ENCODE measurements around the gene TUBGCP2.

TUBGCP2 gene

GRCh38 chr10:133349577-133350011 is 40.9 kb upstream of the TUBGCP2 start:
- no peak for TF ChIP-seq ZNF274 (IDR thresholded peaks at IDR 0.05; ENCODE audit: low read depth, low read length)
- no peak overlapping the region for H3K4me3 ChIP-seq (ENCODE audit: low read length)

GRCh38 chr10:133349160-133349568 is 40.5 kb upstream of the TUBGCP2 start:
- H3K4me3 ChIP-seq (ENCODE audit: low read length): no peak overlapping the region
- TF ChIP-seq ZNF274 (IDR thresholded peaks at IDR 0.05; ENCODE audit: low read depth, low read length): no peak

- TF ChIP-seq ZNF274 (IDR thresholded peaks at IDR 0.05; ENCODE audit: low read depth, low read length): no peak
- no peak overlapping the region for H3K4me3 ChIP-seq (ENCODE audit: low read length)
Measured at GRCh38 chr10:133347710-133348517, 39.2 kb upstream of the TUBGCP2 start.

GRCh38 chr10:133346413-133346812 is 37.7 kb upstream of the TUBGCP2 start:
- no peak overlapping the region for H3K4me3 ChIP-seq (ENCODE audit: low read length)
- no peak for TF ChIP-seq ZNF274 (IDR thresholded peaks at IDR 0.05; ENCODE audit: low read depth, low read length)

- no peak overlapping the region for H3K4me3 ChIP-seq (ENCODE audit: low read length)
- TF ChIP-seq ZNF274 (IDR thresholded peaks at IDR 0.05; ENCODE audit: low read depth, low read length): no peak
Measured at GRCh38 chr10:133344236-133344635, 35.6 kb upstream of the TUBGCP2 start.

- no peak overlapping the region for H3K4me3 ChIP-seq (ENCODE audit: low read length)
- no peak for TF ChIP-seq ZNF274 (IDR thresholded peaks at IDR 0.05; ENCODE audit: low read depth, low read length)
Measured at GRCh38 chr10:133343558-133343957, 34.9 kb upstream of the TUBGCP2 start.

- H3K4me3 ChIP-seq (ENCODE audit: low read length): no peak overlapping the region
- no peak for TF ChIP-seq ZNF274 (IDR thresholded peaks at IDR 0.05; ENCODE audit: low read depth, low read length)
Measured at GRCh38 chr10:133342942-133343341, 34.3 kb upstream of the TUBGCP2 start.

- no peak overlapping the region for H3K4me3 ChIP-seq (ENCODE audit: low read length)
- no peak for TF ChIP-seq ZNF274 (IDR thresholded peaks at IDR 0.05; ENCODE audit: low read depth, low read length)
Measured at GRCh38 chr10:133341983-133342382, 33.3 kb upstream of the TUBGCP2 start.

GRCh38 chr10:133339708-133340380 is 31.2 kb upstream of the TUBGCP2 start:
- no peak overlapping the region for H3K4me3 ChIP-seq (ENCODE audit: low read length)
- no peak for TF ChIP-seq ZNF274 (IDR thresholded peaks at IDR 0.05; ENCODE audit: low read depth, low read length)

GRCh38 chr10:133338080-133339071 is 29.7 kb upstream of the TUBGCP2 start:
- no peak overlapping the region for H3K4me3 ChIP-seq (ENCODE audit: low read length)
- no peak for TF ChIP-seq ZNF274 (IDR thresholded peaks at IDR 0.05; ENCODE audit: low read depth, low read length)

GRCh38 chr10:133337370-133337725 is 28.7 kb upstream of the TUBGCP2 start:
- H3K4me3 ChIP-seq (ENCODE audit: low read length): no peak overlapping the region
- no peak for TF ChIP-seq ZNF274 (IDR thresholded peaks at IDR 0.05; ENCODE audit: low read depth, low read length)

- TF ChIP-seq ZNF274 (IDR thresholded peaks at IDR 0.05; ENCODE audit: low read depth, low read length): no peak
- H3K4me3 ChIP-seq (ENCODE audit: low read length): no peak within 1 kb of the TSS
Measured at GRCh38 chr10:133336577-133337369, 28.1 kb upstream of the TUBGCP2 start, which contains the start of gene CALY. Gene CALY (minus strand): TSS chr10:133336896. CDS start chr10:133328989, 7,907 bp downstream.

- no peak overlapping the region for H3K4me3 ChIP-seq (ENCODE audit: low read length)
- TF ChIP-seq ZNF274 (IDR thresholded peaks at IDR 0.05; ENCODE audit: low read depth, low read length): no peak
Measured at GRCh38 chr10:133336118-133336576, 27.5 kb upstream of the TUBGCP2 start.
